Spinal cord (tissue), 10 donors: ENCODE results near the gene WDFY3. TPM values are rescaled to one million over a fixed set of nuclear protein-coding genes. Genes with fewer than 3 reads are reported as not detected.

Experiments used
- DNase-seq, 6 donors: peaks; one replicate each; pipeline versions ENCODE4 v3.0.0 to v3.0.0-alpha.2; 2013 to 2015; ENCODE audit warnings: low spot score in 6 of 6, low read depth in 4 of 6
- H3K27ac ChIP-seq: one replicate; pipeline ENCODE4 v1.5.1; 2013; ENCODE audit warnings: low read depth, low read length, control low read depth
- H3K27me3 ChIP-seq: one replicate; pipeline ENCODE4 v1.6.1; 2013; ENCODE audit warnings: low read length; ENCODE audit not compliant: control insufficient read depth, insufficient read depth
- H3K36me3 ChIP-seq: one replicate; pipeline ENCODE4 v1.6.1; 2013; ENCODE audit warnings: low read length; ENCODE audit not compliant: control insufficient read depth, insufficient read depth
- H3K4me1 ChIP-seq: one replicate; pipeline ENCODE4 v1.6.1; 2013; ENCODE audit warnings: low read length; ENCODE audit not compliant: control insufficient read depth, insufficient read depth
- H3K4me3 ChIP-seq: one replicate; pipeline ENCODE4 v1.5.1; 2013; ENCODE audit warnings: low read depth, low read length, control low read depth
- H3K9me3 ChIP-seq: one replicate; pipeline ENCODE4 v1.6.1; 2013; ENCODE audit warnings: low read length; ENCODE audit not compliant: control insufficient read depth, insufficient read depth
- WGBS: methylation state at CpG from one replicate; pipeline ENCODE4 v1.1.5; 2013; ENCODE audit warnings: missing lambda C conversion rate; ENCODE audit not compliant: insufficient coverage; 5-methylcytosine and 5-hydroxymethylcytosine counted together
- polyA plus RNA-seq, 2 donors: library from polyadenylated mRNA; unstranded; fragments of 120-200 nt; gene quantifications; one replicate each; pipeline ENCODE4 v1.2.1, GENCODE V29; 2013; ENCODE audit not compliant: insufficient read length in 2 of 2
- small RNA-seq: library from RNA; depleted of rRNA; stranded (forward); fragments of <200 nt; gene quantifications from one replicate; pipeline ENCODE3, GENCODE V24; 2014; ENCODE audit warnings: low replicate concordance
- total RNA-seq, 2 donors: library from RNA; depleted of rRNA in 1 of 2; stranded (reverse); fragments of 120-200 nt in 1 of 2; fragments of >200 nt in 1 of 2; gene quantifications; one replicate each; pipeline versions ENCODE4 v1.2.3 to v1.2.4, GENCODE V29; 2013 to 2014
- donor health status: healthy.

WDFY3 gene
- total and polyA plus RNA-seq, 4 donors: 33.7 to 179 (median 78.4) TPM

DNA sequence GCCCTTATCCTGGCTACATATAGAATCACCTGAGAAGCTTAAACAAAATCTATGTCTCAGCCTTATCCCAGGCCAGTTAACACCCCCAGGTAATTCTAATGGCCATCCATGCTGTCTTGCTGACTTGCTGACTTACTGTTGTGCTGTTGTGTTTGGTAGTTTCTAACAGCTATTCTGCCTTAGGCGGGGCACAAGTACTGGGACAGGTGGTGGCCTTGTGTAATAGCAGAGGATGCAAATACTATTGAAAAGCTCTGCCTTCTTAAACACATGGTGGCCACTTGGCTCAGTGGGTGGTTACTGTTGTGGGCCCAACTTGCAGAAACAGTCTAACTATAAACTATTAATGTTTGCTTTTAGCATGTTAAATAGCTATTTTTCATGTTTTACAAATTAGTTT lies 327.3 kb downstream of the WDFY3 start:
- H3K27ac ChIP-seq: no peak overlapping the region
- no peaks in the 10 kb centered on the region for H3K27me3 ChIP-seq
- H3K36me3 ChIP-seq: no peaks in the 10 kb centered on the region
- H3K9me3 ChIP-seq: no peaks in the 10 kb centered on the region
- H3K4me3 ChIP-seq: no peak overlapping the region
- 80% methylated on average over 1 of the region's 1 CpG for WGBS
- no peak for DNase-seq
- H3K4me1 ChIP-seq: no peaks in the 10 kb centered on the region

DNA sequence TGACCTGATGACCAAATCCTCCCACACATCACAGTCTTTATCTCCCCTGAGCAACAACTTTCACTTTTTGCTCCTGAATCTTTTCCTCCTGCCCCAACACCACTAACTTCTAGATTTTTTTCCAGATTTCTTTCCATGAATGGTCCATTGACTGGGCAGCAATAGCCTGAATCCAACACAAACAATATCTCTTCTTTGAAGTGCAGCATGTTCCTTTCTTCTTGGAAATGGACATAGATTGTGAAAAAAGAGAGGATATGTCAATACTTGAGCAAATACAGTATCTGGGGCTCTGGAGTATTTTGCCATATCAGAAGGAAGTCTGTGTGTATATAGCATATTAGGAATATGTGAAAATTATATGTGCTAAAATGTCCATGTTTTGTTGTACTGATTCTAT lies 328.4 kb downstream of the WDFY3 start:
- H3K4me1 ChIP-seq: no peaks in the 10 kb centered on the region
- no peak overlapping the region for H3K4me3 ChIP-seq
- no peak for DNase-seq
- H3K27ac ChIP-seq: no peak overlapping the region
- H3K27me3 ChIP-seq: no peaks in the 10 kb centered on the region
- no peaks in the 10 kb centered on the region for H3K9me3 ChIP-seq
- no peaks in the 10 kb centered on the region for H3K36me3 ChIP-seq

DNA sequence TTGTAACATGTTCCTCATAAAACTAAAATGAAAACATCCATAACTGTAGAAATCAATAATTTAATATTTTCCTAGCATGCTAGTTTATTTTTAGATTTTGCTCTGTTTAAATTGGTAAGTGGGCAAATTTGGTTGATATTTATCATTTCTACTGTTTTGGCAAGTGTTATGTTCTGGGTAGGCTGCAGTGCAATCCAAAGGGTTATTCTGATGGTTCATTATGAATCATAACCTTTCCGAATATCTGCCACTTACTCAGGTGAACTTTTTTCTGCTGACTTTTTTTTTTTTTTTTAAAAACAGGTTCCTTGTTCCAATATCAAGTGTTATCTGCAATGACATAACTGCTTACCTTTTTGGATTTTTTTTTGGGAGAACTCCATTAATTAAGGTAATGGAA lies 331.5 kb downstream of the WDFY3 start:
- Histone ChIP-seq H3K4me3 (no peak overlapping the region), H3K4me1 (no peaks in the 10 kb centered on the region), H3K9me3 (no peaks in the 10 kb centered on the region), H3K36me3 (no peaks in the 10 kb centered on the region), H3K27me3 (no peaks in the 10 kb centered on the region), H3K27ac (no peak overlapping the region)
- no peak for DNase-seq
- WGBS: no CpG with 5 or more reads among the region's 1 CpG

DNA sequence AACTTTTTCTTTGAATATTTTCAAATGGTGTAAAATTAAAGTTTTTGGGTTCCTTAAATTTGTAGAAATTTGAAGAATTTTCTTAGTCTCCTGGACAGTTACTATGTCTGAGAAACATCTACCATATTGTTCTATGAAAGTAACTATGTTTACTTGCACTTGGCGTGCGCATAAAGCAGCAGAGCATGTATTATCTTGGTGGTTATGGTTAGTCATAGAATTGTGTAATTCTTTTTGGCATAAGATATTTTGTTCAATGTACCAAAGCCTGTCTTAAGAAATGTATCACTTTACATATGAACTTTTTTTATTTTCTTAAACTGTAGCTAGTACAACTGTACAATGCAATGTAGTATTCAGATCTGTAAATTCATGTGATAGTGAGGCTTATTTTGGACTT lies 334.4 kb downstream of the WDFY3 start:
- H3K4me1 ChIP-seq: no peaks in the 10 kb centered on the region
- WGBS: no CpG with 5 or more reads among the region's 2 CpGs
- DNase-seq: no peak
- H3K27ac ChIP-seq: no peak overlapping the region
- H3K9me3 ChIP-seq: no peaks in the 10 kb centered on the region
- H3K36me3 ChIP-seq: no peaks in the 10 kb centered on the region
- H3K27me3 ChIP-seq: no peaks in the 10 kb centered on the region
- H3K4me3 ChIP-seq: no peak overlapping the region

DNA sequence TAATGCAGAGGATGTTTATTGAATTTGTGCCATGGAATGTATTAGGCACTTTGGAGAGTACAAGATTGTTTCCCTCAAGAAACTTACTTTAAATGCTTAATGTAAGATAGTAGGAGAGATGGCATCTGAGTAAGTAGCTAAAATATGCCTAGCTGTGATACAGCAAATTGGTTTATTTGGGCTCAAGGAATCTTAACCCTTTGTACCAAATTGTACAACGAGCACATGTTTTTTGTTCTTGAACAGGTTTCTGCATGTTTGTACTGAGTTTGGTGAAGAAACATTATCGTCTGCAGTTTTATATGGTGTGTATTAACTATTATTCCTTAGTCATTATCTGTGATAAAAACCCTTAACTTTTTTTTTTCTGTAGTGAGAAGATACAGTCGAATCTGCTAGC lies 334.9 kb downstream of the WDFY3 start:
- Histone ChIP-seq H3K9me3 (no peaks in the 10 kb centered on the region), H3K27me3 (no peaks in the 10 kb centered on the region), H3K36me3 (no peaks in the 10 kb centered on the region), H3K4me3 (no peak overlapping the region), H3K27ac (no peak overlapping the region), H3K4me1 (no peaks in the 10 kb centered on the region)
- WGBS: no CpG with 5 or more reads among the region's 3 CpGs
- no peak for DNase-seq

DNA sequence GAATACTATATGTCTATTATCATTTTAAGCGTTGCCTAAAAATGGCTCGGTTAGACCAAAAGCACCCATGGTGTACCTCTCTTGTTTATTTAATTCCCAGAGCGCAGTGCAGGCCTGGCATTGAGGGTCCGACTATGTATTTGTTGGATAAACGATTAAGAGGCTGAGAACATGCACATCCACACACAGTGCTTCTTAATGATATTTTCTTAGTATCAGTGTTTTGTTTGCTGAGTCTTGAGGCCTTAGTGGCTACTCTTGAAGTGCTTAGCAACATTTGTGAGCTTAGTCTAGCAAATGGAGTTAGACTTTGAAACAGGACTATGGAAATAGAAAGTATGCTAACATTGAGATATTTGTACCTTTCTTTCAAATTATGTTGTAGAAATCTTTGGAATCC lies 339.8 kb downstream of the WDFY3 start:
- Histone ChIP-seq H3K4me1 (no peaks in the 10 kb centered on the region), H3K9me3 (no peaks in the 10 kb centered on the region), H3K27me3 (no peaks in the 10 kb centered on the region), H3K27ac (no peak overlapping the region), H3K4me3 (no peak overlapping the region), H3K36me3 (no peaks in the 10 kb centered on the region)
- no peak for DNase-seq
- WGBS: no CpG with 5 or more reads among the region's 5 CpGs

DNA sequence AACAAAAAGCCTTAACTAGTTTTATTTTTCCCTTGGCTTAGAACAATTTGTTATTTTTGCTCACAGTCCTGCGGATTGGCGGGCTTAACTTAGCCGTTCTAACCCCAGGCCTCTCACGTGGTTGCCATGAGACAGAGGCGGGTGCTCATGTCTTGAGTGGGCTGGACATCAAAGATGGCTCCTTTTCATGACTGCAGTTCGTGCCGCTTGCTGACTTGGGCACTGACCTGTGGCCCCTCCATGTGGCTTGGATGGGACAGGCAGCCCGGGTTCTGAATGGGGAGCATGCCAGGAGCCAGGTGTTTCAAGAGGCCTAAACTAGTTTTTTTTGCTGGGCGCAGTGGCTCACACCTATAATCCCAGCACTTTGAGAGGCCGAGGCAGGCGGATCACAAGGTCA lies 342.8 kb downstream of the WDFY3 start:
- DNase-seq: no peak
- Histone ChIP-seq H3K4me1 (no peaks in the 10 kb centered on the region), H3K27me3 (no peaks in the 10 kb centered on the region), H3K36me3 (no peaks in the 10 kb centered on the region), H3K9me3 (no peaks in the 10 kb centered on the region), H3K4me3 (no peak overlapping the region), H3K27ac (no peak overlapping the region)
- 89% methylated on average over 8 of the region's 11 CpGs for WGBS

DNA sequence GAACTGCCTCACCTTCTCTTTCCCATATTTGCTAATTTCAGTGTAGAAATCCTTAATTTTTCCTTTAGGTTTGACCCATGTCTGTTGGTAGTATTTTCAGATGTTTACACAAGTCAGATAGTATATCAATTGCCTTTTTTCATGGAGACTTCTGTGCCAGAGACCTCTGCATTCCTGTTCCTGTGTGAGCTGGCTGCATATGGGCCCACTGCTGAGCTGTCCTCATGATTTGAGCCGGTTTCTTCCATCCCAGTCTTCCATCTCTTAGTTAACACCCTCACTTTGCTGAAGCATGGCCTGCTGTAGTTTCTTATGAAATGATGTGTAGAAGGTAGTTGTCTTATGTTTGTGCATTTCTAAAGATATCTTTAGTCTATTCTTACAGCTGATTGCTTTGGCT lies 343.5 kb downstream of the WDFY3 start:
- no peak overlapping the region for H3K4me3 ChIP-seq
- no peaks in the 10 kb centered on the region for H3K9me3 ChIP-seq
- H3K4me1 ChIP-seq: no peaks in the 10 kb centered on the region
- H3K27me3 ChIP-seq: no peaks in the 10 kb centered on the region
- WGBS: no CpG with 5 or more reads among the region's 1 CpG
- no peak for DNase-seq
- H3K36me3 ChIP-seq: no peaks in the 10 kb centered on the region
- no peak overlapping the region for H3K27ac ChIP-seq

Small RNA genes within 50 kb of the gene (small RNA-seq; reads per million reads assigned to genes)
- gene RN7SL552P (not detected), gene RNU6-469P (not detected)
